GM21576 (cell line): ENCODE data around the gene PPP2R1A.
"Not testable (repeated sequence)": the region's sequence is repeated elsewhere in the genome, so short reads cannot be mapped to it uniquely, and the experiment has no call there.

Source experiments
- ATAC-seq: cut with Tn5 transposase; IDR thresholded peaks from one replicate; pipeline ENCODE4 v1.9.1; 2021; ENCODE audit warnings: mild to moderate bottlenecking, moderate library complexity; ENCODE audit not compliant: unreplicated experiment

Gene PPP2R1A

GRCh38 chr19:52200044-52200443 lies 10.2 kb downstream of the PPP2R1A start:
- no peak for ATAC-seq

- not testable (repeated sequence) for ATAC-seq
These were observed 11.0 kb downstream of the PPP2R1A start for GRCh38 chr19:52200755-52201391.

GRCh38 chr19:52206481-52206880 lies 16.6 kb downstream of the PPP2R1A start:
- ATAC-seq, result no peak

GRCh38 chr19:52211203-52211602 lies 21.4 kb downstream of the PPP2R1A start:
- ATAC-seq, result no peak

GRCh38 chr19:52211926-52212571 lies 22.2 kb downstream of the PPP2R1A start:
- no peak for ATAC-seq

- ATAC-seq, result no peak
These were observed 22.9 kb downstream of the PPP2R1A start for GRCh38 chr19:52212572-52213255.

GRCh38 chr19:52214241-52214640 lies 24.4 kb downstream of the PPP2R1A start:
- no peak for ATAC-seq

- no peak for ATAC-seq
These were observed 26.5 kb downstream of the PPP2R1A start for GRCh38 chr19:52216401-52216800.

GRCh38 chr19:52217576-52217975 lies 27.7 kb downstream of the PPP2R1A start:
- no peak for ATAC-seq

- no peak for ATAC-seq
These were observed 29.8 kb downstream of the PPP2R1A start for GRCh38 chr19:52219611-52220010.

GRCh38 chr19:52221031-52221430 lies 31.2 kb downstream of the PPP2R1A start:
- ATAC-seq, result no peak

- ATAC-seq, result no peak
These were observed 32.1 kb downstream of the PPP2R1A start for GRCh38 chr19:52221831-52222375.

GRCh38 chr19:52224211-52224610 lies 34.4 kb downstream of the PPP2R1A start:
- ATAC-seq, result no peak

- no peak for ATAC-seq
These were observed 36.8 kb downstream of the PPP2R1A start for GRCh38 chr19:52226652-52227051.

GRCh38 chr19:52227196-52227940 lies 37.5 kb downstream of the PPP2R1A start:
- no peak for ATAC-seq

- ATAC-seq, result no peak
These were observed 38.1 kb downstream of the PPP2R1A start for GRCh38 chr19:52227980-52228379.

GRCh38 chr19:52229524-52229923 lies 39.7 kb downstream of the PPP2R1A start:
- ATAC-seq, result no peak

GRCh38 chr19:52230685-52231084 lies 40.8 kb downstream of the PPP2R1A start:
- ATAC-seq, result no peak

GRCh38 chr19:52231154-52231910 lies 41.5 kb downstream of the PPP2R1A start:
- no peak for ATAC-seq

- ATAC-seq, result no peak
These were observed 44.6 kb downstream of the PPP2R1A start for GRCh38 chr19:52234406-52234805.
